ENCODE results near the gene DAB2IP.

Gene DAB2IP

GRCh38 chr9:121721770-121722169, 70.3 kb downstream of the DAB2IP start:
- DNase-seq (ENCODE audit: low spot score), result no peak
- no peak for TF ChIP-seq CTCF (IDR thresholded peaks at IDR 0.05; ENCODE audit: borderline replicate concordance, control extremely low read depth, extremely low read depth, insufficient read depth, missing control alignments)
- in situ Hi-C loops (cut with MboI; ENCODE audit: low sequenced_read_pairs, unreplicated experiment), result no loop called here

- TF ChIP-seq CTCF (IDR thresholded peaks at IDR 0.05; ENCODE audit: borderline replicate concordance, control extremely low read depth, extremely low read depth, insufficient read depth, missing control alignments), result no peak
- DNase-seq (ENCODE audit: low spot score), result no peak
- in situ Hi-C loops (cut with MboI; ENCODE audit: low sequenced_read_pairs, unreplicated experiment), result loop anchor here (25.0 kb wide), 1 partner anchor 262 kb away; no protein-coding TSS in a partner anchor
Measured at GRCh38 chr9:121725008-121725775, 73.8 kb downstream of the DAB2IP start.

GRCh38 chr9:121727295-121728020, 76.0 kb downstream of the DAB2IP start:
- in situ Hi-C loops (cut with MboI; ENCODE audit: low sequenced_read_pairs, unreplicated experiment), result loop anchor here (25.0 kb wide), 1 partner anchor 260 kb away; no protein-coding TSS in a partner anchor
- DNase-seq (ENCODE audit: low spot score), result no peak
- TF ChIP-seq CTCF (IDR thresholded peaks at IDR 0.05; ENCODE audit: borderline replicate concordance, control extremely low read depth, extremely low read depth, insufficient read depth, missing control alignments), result no peak

GRCh38 chr9:121728916-121729315, 77.5 kb downstream of the DAB2IP start:
- no peak for DNase-seq (ENCODE audit: low spot score)
- TF ChIP-seq CTCF (IDR thresholded peaks at IDR 0.05; ENCODE audit: borderline replicate concordance, control extremely low read depth, extremely low read depth, insufficient read depth, missing control alignments), result no peak
- in situ Hi-C loops (cut with MboI; ENCODE audit: low sequenced_read_pairs, unreplicated experiment), result loop anchor here (25.0 kb wide), 1 partner anchor 258 kb away; no protein-coding TSS in a partner anchor

- no peak for TF ChIP-seq CTCF (IDR thresholded peaks at IDR 0.05; ENCODE audit: borderline replicate concordance, control extremely low read depth, extremely low read depth, insufficient read depth, missing control alignments)
- DNase-seq (ENCODE audit: low spot score), result no peak
- in situ Hi-C loops (cut with MboI; ENCODE audit: low sequenced_read_pairs, unreplicated experiment), result loop anchor here (25.0 kb wide), 1 partner anchor 257 kb away; no protein-coding TSS in a partner anchor
Measured at GRCh38 chr9:121729769-121730562, 78.5 kb downstream of the DAB2IP start.

DNA sequence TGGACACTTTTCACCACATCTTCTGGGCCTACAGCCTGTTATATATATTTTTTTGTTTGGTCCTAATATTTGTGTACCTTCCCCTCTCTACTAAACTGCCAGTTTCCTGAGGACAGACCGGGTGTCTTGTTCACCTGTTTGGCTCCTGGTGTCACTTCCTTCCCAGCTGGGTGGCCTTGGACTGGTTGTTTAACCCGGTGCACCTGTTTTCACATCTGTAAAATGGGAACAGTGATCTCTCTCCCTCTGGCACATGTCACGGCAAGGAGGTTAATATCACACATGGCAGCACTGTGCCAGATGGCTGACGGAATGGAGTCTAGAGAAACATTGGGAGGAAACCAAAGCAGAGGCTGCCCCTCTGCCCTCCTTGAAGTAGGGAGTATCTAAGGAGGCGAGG, 79.7 kb downstream of the DAB2IP start:
- in situ Hi-C loops (cut with MboI; ENCODE audit: low sequenced_read_pairs, unreplicated experiment), result loop anchor here (25.0 kb wide), 1 partner anchor 256 kb away; no protein-coding TSS in a partner anchor
- TF ChIP-seq CTCF (IDR thresholded peaks at IDR 0.05; ENCODE audit: borderline replicate concordance, control extremely low read depth, extremely low read depth, insufficient read depth, missing control alignments), result no peak
- DNase-seq (ENCODE audit: low spot score), result no peak

All from GM13976 (cell line).